Jurkat, Clone E6-1 (cell line): ENCODE measurements around the gene SLC23A2.
"Not testable (repeated sequence)": the region's sequence is repeated elsewhere in the genome, so short reads cannot be mapped to it uniquely, and the experiment has no call there.

ENCODE experiments used
- DNase-seq: peaks from one replicate; pipeline ENCODE4 v3.0.0-alpha.2; 2011; ENCODE audit warnings: low read depth, low spot score
- H3K4me3 ChIP-seq: 2 replicates; pipeline ENCODE4 v1.5.1; 2011; ENCODE audit warnings: mild to moderate bottlenecking, low read length, control low read depth, moderate library complexity

SLC23A2 gene

GRCh38 chr20:4864311-4864752 lies 137.0 kb downstream of the SLC23A2 start:
- DNase-seq = no peak
- no peak overlapping the region for H3K4me3 ChIP-seq

- DNase-seq = no peak
- H3K4me3 ChIP-seq = no peak overlapping the region
These were observed 138.6 kb downstream of the SLC23A2 start for GRCh38 chr20:4862661-4863060.

- no peak for DNase-seq
- no peak overlapping the region for H3K4me3 ChIP-seq
These were observed 139.3 kb downstream of the SLC23A2 start for GRCh38 chr20:4861961-4862360.

- no peak overlapping the region for H3K4me3 ChIP-seq
- no peak for DNase-seq
These were observed 143.3 kb downstream of the SLC23A2 start for GRCh38 chr20:4858000-4858399.

- H3K4me3 ChIP-seq = no peak overlapping the region
- no peak for DNase-seq
These were observed 145.1 kb downstream of the SLC23A2 start for GRCh38 chr20:4856022-4856755.

GRCh38 chr20:4855555-4855954 lies 145.8 kb downstream of the SLC23A2 start:
- no peak for DNase-seq
- no peak overlapping the region for H3K4me3 ChIP-seq

- no peak overlapping the region for H3K4me3 ChIP-seq
- DNase-seq = no peak
These were observed 146.2 kb downstream of the SLC23A2 start for GRCh38 chr20:4855097-4855496.

GRCh38 chr20:4854561-4854901 lies 146.8 kb downstream of the SLC23A2 start:
- no peak for DNase-seq
- no peak overlapping the region for H3K4me3 ChIP-seq

- no peak for DNase-seq
- no peak overlapping the region for H3K4me3 ChIP-seq
These were observed 147.4 kb downstream of the SLC23A2 start for GRCh38 chr20:4853757-4854560.

- H3K4me3 ChIP-seq = no peak overlapping the region
- DNase-seq = no peak
These were observed 148.3 kb downstream of the SLC23A2 start for GRCh38 chr20:4853004-4853403.

GRCh38 chr20:4850960-4851359 lies 150.3 kb downstream of the SLC23A2 start:
- no peak for DNase-seq
- H3K4me3 ChIP-seq = no peak overlapping the region

GRCh38 chr20:4848829-4849228 lies 152.5 kb downstream of the SLC23A2 start:
- not testable (repeated sequence) for DNase-seq, H3K4me3 ChIP-seq

GRCh38 chr20:4848041-4848440 lies 153.3 kb downstream of the SLC23A2 start:
- H3K4me3 ChIP-seq = no peak overlapping the region
- no peak for DNase-seq

- no peak for DNase-seq
- no peak overlapping the region for H3K4me3 ChIP-seq
These were observed 154.5 kb downstream of the SLC23A2 start for GRCh38 chr20:4846821-4847220.

GRCh38 chr20:4844751-4845465 lies 156.4 kb downstream of the SLC23A2 start:
- DNase-seq = no peak

GRCh38 chr20:4844325-4844724 lies 157.0 kb downstream of the SLC23A2 start:
- DNase-seq = no peak
- no peak overlapping the region for H3K4me3 ChIP-seq

More at GRCh38 chr20:4844751-4845465, 156.4 kb downstream of the SLC23A2 start:
- H3K4me3 ChIP-seq = no peak overlapping the region

GRCh38 chr20:4840801-4841200 lies 160.5 kb downstream of the SLC23A2 start:
- no peak overlapping the region for H3K4me3 ChIP-seq
- no peak for DNase-seq

GRCh38 chr20:4838526-4838925 lies 162.8 kb downstream of the SLC23A2 start:
- DNase-seq = no peak

GRCh38 chr20:4837760-4838159 lies 163.6 kb downstream of the SLC23A2 start:
- DNase-seq = no peak

More at GRCh38 chr20:4838526-4838925, 162.8 kb downstream of the SLC23A2 start:
- no peak overlapping the region for H3K4me3 ChIP-seq

GRCh38 chr20:4836935-4837334 lies 164.4 kb downstream of the SLC23A2 start:
- no peak for DNase-seq
- no peak overlapping the region for H3K4me3 ChIP-seq

More at GRCh38 chr20:4837760-4838159, 163.6 kb downstream of the SLC23A2 start:
- no peak overlapping the region for H3K4me3 ChIP-seq
